Measurements from ENCODE around the gene NUDCD3. TPM values are rescaled to one million over a fixed set of nuclear protein-coding genes. Genes with fewer than 3 reads are reported as not detected.

Gene NUDCD3
- total RNA-seq, 1 experiment from 2014 or later: 117 TPM

DNA sequence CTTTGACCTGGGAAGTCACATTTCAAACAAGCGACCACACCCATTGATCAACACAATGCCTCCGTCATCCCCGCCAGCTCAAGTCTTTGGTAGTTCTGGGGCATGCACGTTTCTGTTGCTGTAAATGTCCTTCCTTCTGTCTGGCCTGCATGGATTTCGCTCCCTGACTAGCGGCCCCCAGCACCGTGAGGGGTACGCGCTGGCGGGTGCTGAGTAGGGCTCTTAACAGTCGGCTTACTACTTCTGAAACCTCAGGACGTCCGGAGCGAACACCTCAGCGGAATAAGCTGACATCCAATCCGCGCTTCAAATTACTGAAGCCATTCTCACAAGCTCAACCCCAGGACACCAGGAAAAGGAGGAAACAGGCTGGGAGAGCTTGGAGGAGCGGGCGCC lies 505 bp downstream of the NUDCD3 start:
- intact Hi-C loops (cut with micrococcal nuclease; ENCODE audit: unreplicated experiment) (loop anchor here (5.0 kb wide), 1 partner anchor 72 kb away; no protein-coding TSS in a partner anchor), in situ Hi-C loops (cut with HindIII; ENCODE audit: low pct_unique_long_range_greater_than_20kb, low sequenced_read_pairs) (no loop called here)
- H3K4me3 ChIP-seq (ENCODE audit: low read depth in 2 of 2, low read length in 2 of 2): peak overlapping the region; percentile 74 to 82
- no peaks in the 10 kb centered on the region for H3K9me3 ChIP-seq (ENCODE audit: control insufficient read depth, insufficient read depth, low read depth, low read length)
- H3K4me1 ChIP-seq (ENCODE audit: control insufficient read depth, insufficient read depth, low read length): peaks cover 22% of the 10 kb centered on the region
- TF ChIP-seq TCF7L2 (IDR thresholded peaks at IDR 0.05; ENCODE audit: low read depth, low read length): no peak
- TF ChIP-seq, protein P1, sequence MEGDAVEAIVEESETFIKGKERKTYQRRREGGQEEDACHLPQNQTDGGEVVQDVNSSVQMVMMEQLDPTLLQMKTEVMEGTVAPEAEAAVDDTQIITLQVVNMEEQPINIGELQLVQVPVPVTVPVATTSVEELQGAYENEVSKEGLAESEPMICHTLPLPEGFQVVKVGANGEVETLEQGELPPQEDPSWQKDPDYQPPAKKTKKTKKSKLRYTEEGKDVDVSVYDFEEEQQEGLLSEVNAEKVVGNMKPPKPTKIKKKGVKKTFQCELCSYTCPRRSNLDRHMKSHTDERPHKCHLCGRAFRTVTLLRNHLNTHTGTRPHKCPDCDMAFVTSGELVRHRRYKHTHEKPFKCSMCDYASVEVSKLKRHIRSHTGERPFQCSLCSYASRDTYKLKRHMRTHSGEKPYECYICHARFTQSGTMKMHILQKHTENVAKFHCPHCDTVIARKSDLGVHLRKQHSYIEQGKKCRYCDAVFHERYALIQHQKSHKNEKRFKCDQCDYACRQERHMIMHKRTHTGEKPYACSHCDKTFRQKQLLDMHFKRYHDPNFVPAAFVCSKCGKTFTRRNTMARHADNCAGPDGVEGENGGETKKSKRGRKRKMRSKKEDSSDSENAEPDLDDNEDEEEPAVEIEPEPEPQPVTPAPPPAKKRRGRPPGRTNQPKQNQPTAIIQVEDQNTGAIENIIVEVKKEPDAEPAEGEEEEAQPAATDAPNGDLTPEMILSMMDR (IDR thresholded peaks at IDR 0.05): no peak
- TF ChIP-seq, protein P2, sequence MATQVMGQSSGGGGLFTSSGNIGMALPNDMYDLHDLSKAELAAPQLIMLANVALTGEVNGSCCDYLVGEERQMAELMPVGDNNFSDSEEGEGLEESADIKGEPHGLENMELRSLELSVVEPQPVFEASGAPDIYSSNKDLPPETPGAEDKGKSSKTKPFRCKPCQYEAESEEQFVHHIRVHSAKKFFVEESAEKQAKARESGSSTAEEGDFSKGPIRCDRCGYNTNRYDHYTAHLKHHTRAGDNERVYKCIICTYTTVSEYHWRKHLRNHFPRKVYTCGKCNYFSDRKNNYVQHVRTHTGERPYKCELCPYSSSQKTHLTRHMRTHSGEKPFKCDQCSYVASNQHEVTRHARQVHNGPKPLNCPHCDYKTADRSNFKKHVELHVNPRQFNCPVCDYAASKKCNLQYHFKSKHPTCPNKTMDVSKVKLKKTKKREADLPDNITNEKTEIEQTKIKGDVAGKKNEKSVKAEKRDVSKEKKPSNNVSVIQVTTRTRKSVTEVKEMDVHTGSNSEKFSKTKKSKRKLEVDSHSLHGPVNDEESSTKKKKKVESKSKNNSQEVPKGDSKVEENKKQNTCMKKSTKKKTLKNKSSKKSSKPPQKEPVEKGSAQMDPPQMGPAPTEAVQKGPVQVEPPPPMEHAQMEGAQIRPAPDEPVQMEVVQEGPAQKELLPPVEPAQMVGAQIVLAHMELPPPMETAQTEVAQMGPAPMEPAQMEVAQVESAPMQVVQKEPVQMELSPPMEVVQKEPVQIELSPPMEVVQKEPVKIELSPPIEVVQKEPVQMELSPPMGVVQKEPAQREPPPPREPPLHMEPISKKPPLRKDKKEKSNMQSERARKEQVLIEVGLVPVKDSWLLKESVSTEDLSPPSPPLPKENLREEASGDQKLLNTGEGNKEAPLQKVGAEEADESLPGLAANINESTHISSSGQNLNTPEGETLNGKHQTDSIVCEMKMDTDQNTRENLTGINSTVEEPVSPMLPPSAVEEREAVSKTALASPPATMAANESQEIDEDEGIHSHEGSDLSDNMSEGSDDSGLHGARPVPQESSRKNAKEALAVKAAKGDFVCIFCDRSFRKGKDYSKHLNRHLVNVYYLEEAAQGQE (IDR thresholded peaks at IDR 0.05; ENCODE audit: insufficient read depth in 1 of 2, low read depth in 2 of 2, low read length in 1 of 2): no peak
- no peak for TF ChIP-seq SIN3A (IDR thresholded peaks at IDR 0.05; ENCODE audit: borderline replicate concordance, insufficient read depth, low read depth, low read length)
- TF ChIP-seq POLR2AphosphoS5 (IDR thresholded peaks at IDR 0.05; ENCODE audit: low read depth, low read length): no peak
- ATAC-seq (peak; percentile 43), DNase-seq (ENCODE audit: low read depth, low spot score) (no peak)
- POLR2A ChIA-PET: no interaction called here
- no peaks in the 10 kb centered on the region for H3K27me3 ChIP-seq (ENCODE audit: control insufficient read depth, insufficient read depth, low read length)
- peak overlapping the region; percentile 96 for H3K27ac ChIP-seq (ENCODE audit: low read length)
- no TSS peak for BruUV-seq (replicated peaks)
- CTCF ChIA-PET: interaction anchor here (0.6 kb wide), 2 partner anchors 75 to 88 kb away, joined by 3 read pairs; no protein-coding TSS in a partner anchor
- H3K36me3 ChIP-seq (ENCODE audit: control insufficient read depth, insufficient read depth, low read length): peaks cover 3% of the 10 kb centered on the region

DNA sequence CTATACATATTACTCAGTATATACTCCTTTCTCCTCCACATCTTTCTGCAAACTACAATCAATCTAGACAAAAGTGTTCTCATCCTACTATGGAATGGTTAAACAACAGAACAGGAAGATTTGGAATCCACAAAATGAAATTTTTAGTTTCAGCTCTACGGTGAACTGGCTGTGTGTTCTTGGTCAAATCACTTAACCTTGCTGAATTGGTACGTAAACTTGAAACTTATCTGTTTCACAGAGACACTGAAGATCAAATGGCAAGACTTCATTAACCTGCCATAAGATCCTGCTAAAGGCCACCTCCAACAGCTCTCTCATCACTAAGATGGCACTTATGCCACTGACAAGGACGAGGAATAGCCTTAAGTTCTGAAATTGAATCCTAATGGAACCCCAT lies 1.5 kb downstream of the NUDCD3 start:
- POLR2A ChIA-PET: interaction anchor here (0.7 kb wide), 1 partner anchor 35 kb away, joined by 3 read pairs; no protein-coding TSS in a partner anchor

More for the DNA sequence above, 1.5 kb downstream of the NUDCD3 start:
- peaks cover 13% of the 10 kb centered on the region for H3K36me3 ChIP-seq (ENCODE audit: control insufficient read depth, insufficient read depth, low read length)
- peak overlapping the region; percentile 96 for H3K27ac ChIP-seq (ENCODE audit: low read length)
- DNase-seq (ENCODE audit: low read depth, low spot score): no peak
- in situ Hi-C loops (cut with HindIII; ENCODE audit: low pct_unique_long_range_greater_than_20kb, low sequenced_read_pairs): no loop called here
- intact Hi-C loops (cut with micrococcal nuclease; ENCODE audit: unreplicated experiment): no loop called here
- TF ChIP-seq, protein P2 (IDR thresholded peaks at IDR 0.05; ENCODE audit: insufficient read depth in 1 of 2, low read depth in 2 of 2, low read length in 1 of 2): no peak
- TF ChIP-seq SIN3A (IDR thresholded peaks at IDR 0.05; ENCODE audit: borderline replicate concordance, insufficient read depth, low read depth, low read length): no peak
- TF ChIP-seq, protein P1 (IDR thresholded peaks at IDR 0.05): no peak
- TF ChIP-seq POLR2AphosphoS5 (IDR thresholded peaks at IDR 0.05; ENCODE audit: low read depth, low read length): no peak
- no peak for TF ChIP-seq TCF7L2 (IDR thresholded peaks at IDR 0.05; ENCODE audit: low read depth, low read length)
- TSS peak; percentile 77 for BruUV-seq (replicated peaks)
- ATAC-seq: no peak
- H3K4me3 ChIP-seq (ENCODE audit: low read depth in 2 of 2, low read length in 2 of 2): peak overlapping the region; percentile 74 to 82
- H3K9me3 ChIP-seq (ENCODE audit: control insufficient read depth, insufficient read depth, low read depth, low read length): no peaks in the 10 kb centered on the region
- CTCF ChIA-PET: no interaction called here
- H3K4me1 ChIP-seq (ENCODE audit: control insufficient read depth, insufficient read depth, low read length): peaks cover 22% of the 10 kb centered on the region
- H3K27me3 ChIP-seq (ENCODE audit: control insufficient read depth, insufficient read depth, low read length): no peaks in the 10 kb centered on the region
